NB4 (cell line): ENCODE data around the gene B3GNT7.
"Not testable (repeated sequence)": the region's sequence is repeated elsewhere in the genome, so short reads cannot be mapped to it uniquely, and the experiment has no call there.

Source experiments
- DNase-seq: peaks from one replicate; pipeline ENCODE4 v3.0.0; 2010; ENCODE audit warnings: low read depth
- H3K4me3 ChIP-seq: one replicate; pipeline ENCODE4 v1.5.1; 2011; ENCODE audit warnings: mild to moderate bottlenecking, low read depth, low read length, moderate library complexity
- MYC ChIP-seq: IDR thresholded peaks from 2 replicates; pipeline ENCODE4 v1.6.1; 2011; ENCODE audit warnings: low read depth, low read length
- POLR2A ChIP-seq: IDR thresholded peaks from 2 replicates; pipeline ENCODE4 v1.6.1; 2011; ENCODE audit warnings: mild to moderate bottlenecking; ENCODE audit not compliant: insufficient read length; ENCODE audit errors: extremely low read depth
- TF ChIP-seq, protein P1 (sequence below): IDR thresholded peaks from one replicate; pipeline ENCODE4 v1.5.1; 2012; ENCODE audit warnings: low read depth, low read length
- TF ChIP-seq, protein P2 (sequence below): IDR thresholded peaks from 2 replicates; pipeline ENCODE4 v1.6.1; 2011; ENCODE audit warnings: low read depth, low read length

Gene B3GNT7

DNA sequence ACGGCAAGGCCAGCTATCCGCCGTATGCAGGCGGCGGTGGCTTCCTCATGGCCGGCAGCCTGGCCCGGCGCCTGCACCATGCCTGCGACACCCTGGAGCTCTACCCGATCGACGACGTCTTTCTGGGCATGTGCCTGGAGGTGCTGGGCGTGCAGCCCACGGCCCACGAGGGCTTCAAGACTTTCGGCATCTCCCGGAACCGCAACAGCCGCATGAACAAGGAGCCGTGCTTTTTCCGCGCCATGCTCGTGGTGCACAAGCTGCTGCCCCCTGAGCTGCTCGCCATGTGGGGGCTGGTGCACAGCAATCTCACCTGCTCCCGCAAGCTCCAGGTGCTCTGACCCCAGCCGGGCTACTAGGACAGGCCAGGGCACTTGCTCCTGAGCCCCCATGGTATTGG, 3.1 kb downstream of the B3GNT7 start:
- DNase-seq: no peak
- TF ChIP-seq, protein P1, sequence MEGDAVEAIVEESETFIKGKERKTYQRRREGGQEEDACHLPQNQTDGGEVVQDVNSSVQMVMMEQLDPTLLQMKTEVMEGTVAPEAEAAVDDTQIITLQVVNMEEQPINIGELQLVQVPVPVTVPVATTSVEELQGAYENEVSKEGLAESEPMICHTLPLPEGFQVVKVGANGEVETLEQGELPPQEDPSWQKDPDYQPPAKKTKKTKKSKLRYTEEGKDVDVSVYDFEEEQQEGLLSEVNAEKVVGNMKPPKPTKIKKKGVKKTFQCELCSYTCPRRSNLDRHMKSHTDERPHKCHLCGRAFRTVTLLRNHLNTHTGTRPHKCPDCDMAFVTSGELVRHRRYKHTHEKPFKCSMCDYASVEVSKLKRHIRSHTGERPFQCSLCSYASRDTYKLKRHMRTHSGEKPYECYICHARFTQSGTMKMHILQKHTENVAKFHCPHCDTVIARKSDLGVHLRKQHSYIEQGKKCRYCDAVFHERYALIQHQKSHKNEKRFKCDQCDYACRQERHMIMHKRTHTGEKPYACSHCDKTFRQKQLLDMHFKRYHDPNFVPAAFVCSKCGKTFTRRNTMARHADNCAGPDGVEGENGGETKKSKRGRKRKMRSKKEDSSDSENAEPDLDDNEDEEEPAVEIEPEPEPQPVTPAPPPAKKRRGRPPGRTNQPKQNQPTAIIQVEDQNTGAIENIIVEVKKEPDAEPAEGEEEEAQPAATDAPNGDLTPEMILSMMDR: no peak
- no peak for TF ChIP-seq POLR2A
- no peak for TF ChIP-seq MYC
- TF ChIP-seq, protein P2, sequence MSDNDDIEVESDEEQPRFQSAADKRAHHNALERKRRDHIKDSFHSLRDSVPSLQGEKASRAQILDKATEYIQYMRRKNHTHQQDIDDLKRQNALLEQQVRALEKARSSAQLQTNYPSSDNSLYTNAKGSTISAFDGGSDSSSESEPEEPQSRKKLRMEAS: no peak
- H3K4me3 ChIP-seq: no peak overlapping the region

DNA sequence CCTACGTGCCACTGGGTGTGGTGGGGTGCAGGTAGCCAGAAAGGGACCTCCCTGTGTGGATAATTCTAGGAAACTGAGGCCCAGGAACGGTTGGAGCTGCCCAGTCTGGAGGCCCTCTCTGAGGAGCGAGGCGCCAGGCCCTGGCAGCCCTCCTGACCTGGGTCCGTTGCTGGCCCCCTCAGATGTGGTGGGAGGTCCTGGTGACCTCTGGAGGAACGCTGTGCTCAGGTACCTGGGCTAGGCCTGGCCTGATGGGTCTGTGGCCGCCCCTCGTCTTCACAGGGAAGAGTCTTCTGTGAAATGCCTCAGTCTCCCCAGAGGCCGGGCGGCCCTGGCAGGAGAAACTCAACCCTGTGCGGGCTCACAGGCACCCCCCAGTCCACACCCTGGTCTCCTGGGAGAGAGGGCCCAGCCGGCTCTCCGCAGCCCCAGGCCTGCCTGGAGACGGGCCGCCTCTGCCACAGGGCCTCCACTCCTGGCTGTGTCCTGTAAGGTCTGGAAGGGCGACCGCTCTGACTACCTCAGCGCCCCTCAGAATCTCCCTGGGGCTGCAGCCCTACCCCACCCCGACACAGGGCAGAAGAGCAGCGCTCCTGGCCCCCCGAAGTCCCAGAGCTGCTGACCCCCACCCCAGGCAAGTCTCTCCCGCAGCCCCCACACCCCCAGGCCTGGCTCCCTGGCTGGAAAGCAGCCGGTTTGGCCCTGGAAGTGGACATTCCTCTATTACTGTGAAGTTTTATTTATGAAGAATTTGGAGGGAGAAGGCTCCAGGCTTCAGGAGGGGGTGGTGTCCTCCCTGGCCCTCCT, 3.7 kb downstream of the B3GNT7 start:
- H3K4me3 ChIP-seq: no peak overlapping the region
- no peak for DNase-seq
- TF ChIP-seq MYC (no peak), POLR2A (no peak)
- TF ChIP-seq, protein P1: no peak

DNA sequence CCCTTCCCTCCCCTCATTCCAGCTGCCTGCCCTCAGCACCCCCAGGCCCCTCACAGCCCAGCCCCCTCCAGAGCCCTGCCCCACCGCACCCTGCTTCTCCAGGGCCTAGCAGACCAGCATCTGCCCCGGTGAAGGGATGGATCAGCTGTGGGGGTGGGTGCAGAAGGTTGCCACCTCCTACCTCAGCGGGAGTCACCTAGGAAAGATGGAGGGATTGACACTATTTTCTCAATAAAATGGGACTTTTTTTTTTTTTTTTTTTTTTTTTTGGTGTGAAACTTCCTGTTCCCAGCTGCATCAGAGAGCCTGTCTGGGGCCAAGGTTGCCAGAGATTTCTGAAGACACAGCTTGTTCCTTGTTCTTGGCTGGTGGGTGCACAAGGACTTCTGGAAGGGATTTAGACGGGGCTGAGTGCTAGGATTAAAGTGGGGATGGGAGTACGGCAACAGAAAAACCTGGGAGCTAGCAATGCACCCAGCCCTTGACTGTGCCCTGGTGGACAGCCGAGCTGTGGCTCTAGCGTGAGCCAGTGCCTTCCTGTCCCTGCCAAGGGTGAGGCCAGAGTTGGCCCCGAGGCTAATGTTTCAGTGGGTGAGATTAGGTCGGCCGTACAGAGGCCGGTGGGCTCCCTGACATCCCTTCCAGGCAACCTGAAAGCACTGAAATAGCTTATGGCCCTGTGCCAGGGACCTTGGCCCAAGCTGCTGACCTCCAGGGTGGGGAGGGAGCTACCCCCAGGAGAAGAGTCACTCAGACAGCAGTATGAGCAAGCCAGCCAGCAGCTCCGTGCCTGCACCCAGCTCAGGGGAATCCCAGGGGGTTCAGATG, 4.6 kb downstream of the B3GNT7 start:
- TF ChIP-seq, protein P2: no peak
- TF ChIP-seq, protein P1: peak; percentile 6
- DNase-seq: peak; percentile 47
- no peak overlapping the region for H3K4me3 ChIP-seq

DNA sequence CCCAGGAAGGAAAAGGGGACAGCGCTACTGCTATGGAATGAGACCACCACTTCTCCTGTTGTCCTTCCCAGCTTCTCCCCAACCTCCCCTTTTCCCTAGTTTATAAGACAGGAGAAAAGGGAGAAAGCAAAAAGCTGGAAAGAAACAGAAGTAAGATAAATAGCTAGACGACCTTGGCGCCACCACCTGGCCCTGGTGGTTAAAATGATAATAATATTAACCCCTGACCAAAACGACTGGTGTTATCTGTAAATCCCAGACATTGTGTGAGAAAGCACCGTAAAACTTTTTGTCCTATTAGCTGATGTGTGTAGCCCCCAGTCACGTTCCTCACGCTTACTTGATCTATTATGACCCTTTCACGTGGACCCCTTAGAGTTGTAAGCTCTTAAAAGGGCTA, 5.2 kb downstream of the B3GNT7 start:
- TF ChIP-seq, protein P1: peak; percentile 18
- not testable (repeated sequence) for DNase-seq, H3K4me3 ChIP-seq

DNA sequence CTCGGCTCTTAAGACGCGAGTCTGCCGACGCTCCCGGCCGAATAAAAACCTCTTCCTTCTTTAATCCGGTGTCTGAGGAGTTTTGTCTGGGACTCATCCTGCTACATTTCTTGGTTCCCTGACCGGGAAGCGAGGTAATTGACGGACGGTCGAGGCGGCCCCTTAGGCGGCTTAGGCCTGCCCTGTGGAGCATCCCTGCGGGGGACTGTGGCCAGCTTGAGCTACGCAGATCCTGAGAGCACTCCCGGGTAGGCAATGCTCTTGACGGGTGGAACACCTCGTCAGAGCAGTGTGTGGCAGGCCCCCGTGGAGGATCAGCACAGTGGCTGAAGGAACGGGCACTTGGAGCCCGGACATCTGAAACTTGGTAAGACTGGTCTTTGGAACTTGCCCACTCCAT, 5.6 kb downstream of the B3GNT7 start:
- DNase-seq, H3K4me3 ChIP-seq: not testable (repeated sequence)

DNA sequence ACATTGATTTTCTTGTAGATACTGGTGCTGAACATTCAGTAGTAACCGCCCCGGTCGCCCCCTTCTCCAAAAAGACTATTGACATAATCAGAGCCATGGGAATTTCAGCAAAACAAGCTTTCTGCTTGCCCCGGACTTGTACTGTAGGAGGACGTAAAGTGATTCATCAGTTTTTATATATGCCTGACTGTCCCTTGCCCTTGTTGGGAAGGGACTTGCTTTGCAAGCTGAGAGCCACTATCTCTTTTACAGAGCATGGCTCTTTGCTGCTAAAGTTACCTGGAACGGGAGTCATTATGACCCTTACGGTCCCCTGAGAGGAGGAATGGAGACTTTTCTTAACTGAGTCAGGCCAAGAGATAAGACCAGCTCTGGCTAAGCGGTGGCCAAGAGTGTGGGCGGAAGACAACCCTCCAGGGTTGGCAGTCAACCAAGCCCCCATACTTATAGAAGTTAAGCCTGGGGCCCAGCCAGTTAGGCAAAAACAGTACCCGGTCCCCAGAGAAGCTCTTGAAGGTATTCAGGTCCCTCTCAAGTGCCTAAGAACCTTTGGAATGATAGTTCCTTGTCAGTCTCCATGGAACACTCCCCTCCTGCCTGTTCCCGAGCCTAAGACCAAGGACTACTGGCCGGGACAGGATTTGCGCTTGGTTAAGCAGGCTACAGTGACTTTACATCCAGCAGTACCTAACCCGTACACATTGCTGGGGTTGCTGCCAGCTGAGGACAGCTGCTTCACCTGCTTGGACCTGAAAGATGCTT, 8.1 kb downstream of the B3GNT7 start:
- not testable (repeated sequence) for DNase-seq, H3K4me3 ChIP-seq

DNA sequence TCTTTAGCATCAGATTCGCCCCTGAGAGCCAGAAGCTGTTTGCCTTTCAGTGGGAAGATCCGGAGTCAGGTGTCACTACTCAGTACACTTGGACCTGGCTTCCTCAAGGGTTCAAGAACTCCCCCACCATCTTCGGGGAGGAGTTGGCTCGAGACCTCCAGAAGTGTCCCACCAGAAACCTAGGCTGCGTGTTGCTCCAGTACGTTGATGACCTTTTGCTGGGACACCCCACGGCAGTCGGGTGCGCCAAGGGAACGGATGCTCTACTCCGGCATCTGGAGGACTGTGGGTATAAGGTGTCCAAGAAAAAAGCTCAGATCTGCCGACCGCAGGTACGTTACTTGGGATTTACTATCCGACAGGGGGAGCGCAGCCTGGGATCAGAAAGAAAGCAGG, 8.7 kb downstream of the B3GNT7 start:
- H3K4me3 ChIP-seq, DNase-seq: not testable (repeated sequence)
